Coronary artery (tissue), 2 donors: ENCODE data around the gene RANBP6.
"Not testable (repeated sequence)": the region's sequence is repeated elsewhere in the genome, so short reads cannot be mapped to it uniquely, and the experiment has no call there.

Source experiments
- DNase-seq: peaks from one replicate; pipeline ENCODE4 v3.0.0-alpha.2; 2017; ENCODE audit warnings: low spot score
- H3K27ac ChIP-seq, 2 donors: fragments of 200-600 bp; sonication (generic); one replicate each; pipeline ENCODE4 v1.5.1; 2016 to 2019
- H3K4me3 ChIP-seq: fragments of 200-600 bp; sonication (generic); 2 replicates; pipeline ENCODE4 v1.5.1; 2016; ENCODE audit warnings: mild to moderate bottlenecking, moderate library complexity
- CTCF ChIP-seq: fragments of 200-600 bp; sonication (generic); IDR thresholded peaks from one replicate; pipeline ENCODE4 v1.5.1; 2019; ENCODE audit warnings: antibody characterized with exemption

RANBP6 gene

GRCh38 chr9:6015278-6016157 is at the start of gene RANBP6:
Gene RANBP6, minus strand, starts transcription at chr9:6015624. Its CDS starts 17 bp downstream, at chr9:6015607.
- Histone ChIP-seq H3K27ac (peak within 1 kb of the TSS; percentile 56 to 92), H3K4me3 (peak within 1 kb of the TSS; percentile 96)
- peak; percentile 92 for DNase-seq
- no peak for TF ChIP-seq CTCF

GRCh38 chr9:6063146-6063545 is 47.7 kb upstream of the RANBP6 start:
- H3K4me3 ChIP-seq, DNase-seq, H3K27ac ChIP-seq: not testable (repeated sequence)

- no peak for DNase-seq
- TF ChIP-seq CTCF: no peak
- Histone ChIP-seq H3K4me3 (no peak overlapping the region), H3K27ac (no peak overlapping the region)
These were observed 40.2 kb upstream of the RANBP6 start for GRCh38 chr9:6055666-6056065.

GRCh38 chr9:6055216-6055615 is 39.8 kb upstream of the RANBP6 start:
- Histone ChIP-seq H3K27ac (no peak overlapping the region), H3K4me3 (no peak overlapping the region)
- DNase-seq: no peak
- TF ChIP-seq CTCF: no peak

- peak; percentile 46 for TF ChIP-seq CTCF
- no peak for DNase-seq
- H3K27ac ChIP-seq: no peak overlapping the region
- no peak overlapping the region for H3K4me3 ChIP-seq
These were observed 39.1 kb upstream of the RANBP6 start for GRCh38 chr9:6054280-6055099.

GRCh38 chr9:6052293-6052919 is 37.0 kb upstream of the RANBP6 start:
- H3K27ac ChIP-seq: no peak overlapping the region
- no peak overlapping the region for H3K4me3 ChIP-seq
- no peak for DNase-seq
- no peak for TF ChIP-seq CTCF

- no peak for DNase-seq
- TF ChIP-seq CTCF: no peak
- H3K27ac ChIP-seq: no peak overlapping the region
- no peak overlapping the region for H3K4me3 ChIP-seq
These were observed 36.1 kb upstream of the RANBP6 start for GRCh38 chr9:6051511-6051950.
